SK-N-SH treated with all-trans-retinoic acid at 6 μM for 48 hours (cell line): Measurements from ENCODE around the gene PTPMT1.
A peak's percentile ranks its signal among the peaks of the same experiment; 100 is the strongest.

Experiments
- ATAC-seq: fragments of 200-7000 bp; cut with Tn5 transposase; 3 replicates; pipeline ENCODE4 v1.9.1; 2020; ENCODE audit warnings: mild to moderate bottlenecking, moderate library complexity
- ARNTL ChIP-seq: fragments of 450-650 bp; formaldehyde crosslinking; IDR thresholded peaks from 2 replicates; pipeline ENCODE4 v1.5.0; 2020; ENCODE audit warnings: low read depth, mild to moderate bottlenecking, moderate library complexity, borderline replicate concordance
- BACH2 ChIP-seq: fragments of 250-450 bp; sonication (Bioruptor Pico); IDR thresholded peaks from 2 replicates; pipeline ENCODE4 v1.9.0; 2021; ENCODE audit warnings: mild to moderate bottlenecking, borderline replicate concordance
- ESRRG ChIP-seq: fragments of 250-450 bp; sonication (Bioruptor Pico); IDR thresholded peaks from 2 replicates; pipeline ENCODE4 v1.6.1; 2021; ENCODE audit warnings: mild to moderate bottlenecking
- GLIS3 ChIP-seq: fragments of 250-450 bp; sonication (Bioruptor Pico); IDR thresholded peaks from 2 replicates; pipeline ENCODE4 v1.5.0; 2020; ENCODE audit warnings: mild to moderate bottlenecking, moderate library complexity
- ISL1 ChIP-seq: fragments of 250-450 bp; sonication (Bioruptor Pico); IDR thresholded peaks from 2 replicates; pipeline ENCODE4 v2.1.2; 2022; ENCODE audit warnings: mild to moderate bottlenecking, moderate library complexity
- OSR1 ChIP-seq: fragments of 250-450 bp; sonication (Bioruptor Pico); IDR thresholded peaks from 2 replicates; pipeline ENCODE4 v1.8.0; 2022; ENCODE audit warnings: moderate library complexity, mild to moderate bottlenecking, inconsistent platforms
- RARB ChIP-seq: fragments of 250-450 bp; sonication (Bioruptor Pico); IDR thresholded peaks from 2 replicates; pipeline ENCODE4 v1.8.0; 2021; ENCODE audit warnings: mild to moderate bottlenecking, moderate library complexity
- SNAI2 ChIP-seq: fragments of 250-450 bp; sonication (Bioruptor Pico); IDR thresholded peaks from 2 replicates; pipeline ENCODE4 v1.5.0; 2020; ENCODE audit warnings: mild to moderate bottlenecking, moderate library complexity
- TCF4 ChIP-seq: fragments of 250-450 bp; sonication (Bioruptor Pico); IDR thresholded peaks from 2 replicates; pipeline ENCODE4 v1.8.0; 2021; ENCODE audit warnings: mild to moderate bottlenecking, moderate library complexity, borderline replicate concordance
- TOX ChIP-seq: fragments of 250-450 bp; sonication (Bioruptor Pico); IDR thresholded peaks from 2 replicates; pipeline ENCODE4 v1.8.0; 2021; ENCODE audit warnings: mild to moderate bottlenecking, moderate library complexity, borderline replicate concordance
- ZC3H10 ChIP-seq: fragments of 250-450 bp; sonication (Bioruptor Pico); IDR thresholded peaks from 2 replicates; pipeline ENCODE4 v1.5.1; 2021; ENCODE audit warnings: mild to moderate bottlenecking, moderate library complexity
- ZFP3 ChIP-seq: fragments of 250-450 bp; sonication (Bioruptor Pico); IDR thresholded peaks from 2 replicates; pipeline ENCODE4 v1.5.0; 2020; ENCODE audit warnings: mild to moderate bottlenecking, moderate library complexity
- ZFP30 ChIP-seq: fragments of 450-650 bp; formaldehyde crosslinking; IDR thresholded peaks from 2 replicates; pipeline ENCODE4 v1.5.0; 2022; ENCODE audit warnings: mild to moderate bottlenecking, moderate library complexity
- ZNF8 ChIP-seq: fragments of 450-650 bp; formaldehyde crosslinking; IDR thresholded peaks from 2 replicates; pipeline ENCODE4 v1.5.0; 2020; ENCODE audit warnings: mild to moderate bottlenecking, moderate library complexity
- TF ChIP-seq, protein P1 (sequence below): fragments of 250-450 bp; sonication (Bioruptor Pico); IDR thresholded peaks from 2 replicates; pipeline ENCODE4 v1.5.0; 2020; ENCODE audit warnings: mild to moderate bottlenecking, moderate library complexity
- TF ChIP-seq, protein P2 (sequence below): fragments of 250-450 bp; sonication (Bioruptor Pico); IDR thresholded peaks from 2 replicates; pipeline ENCODE4 v1.5.1; 2020; ENCODE audit warnings: low read depth, mild to moderate bottlenecking, moderate library complexity
- TF ChIP-seq, protein P3 (sequence below): fragments of 250-450 bp; sonication (Bioruptor Pico); IDR thresholded peaks from 2 replicates; pipeline ENCODE4 v1.8.0; 2021; ENCODE audit warnings: low read depth, mild to moderate bottlenecking, moderate library complexity, borderline replicate concordance
- TF ChIP-seq, protein P4 (sequence below): fragments of 250-450 bp; sonication (Bioruptor Pico); IDR thresholded peaks from 2 replicates; pipeline ENCODE4 v1.5.1; 2021; ENCODE audit warnings: mild to moderate bottlenecking, moderate library complexity

Gene PTPMT1

DNA sequence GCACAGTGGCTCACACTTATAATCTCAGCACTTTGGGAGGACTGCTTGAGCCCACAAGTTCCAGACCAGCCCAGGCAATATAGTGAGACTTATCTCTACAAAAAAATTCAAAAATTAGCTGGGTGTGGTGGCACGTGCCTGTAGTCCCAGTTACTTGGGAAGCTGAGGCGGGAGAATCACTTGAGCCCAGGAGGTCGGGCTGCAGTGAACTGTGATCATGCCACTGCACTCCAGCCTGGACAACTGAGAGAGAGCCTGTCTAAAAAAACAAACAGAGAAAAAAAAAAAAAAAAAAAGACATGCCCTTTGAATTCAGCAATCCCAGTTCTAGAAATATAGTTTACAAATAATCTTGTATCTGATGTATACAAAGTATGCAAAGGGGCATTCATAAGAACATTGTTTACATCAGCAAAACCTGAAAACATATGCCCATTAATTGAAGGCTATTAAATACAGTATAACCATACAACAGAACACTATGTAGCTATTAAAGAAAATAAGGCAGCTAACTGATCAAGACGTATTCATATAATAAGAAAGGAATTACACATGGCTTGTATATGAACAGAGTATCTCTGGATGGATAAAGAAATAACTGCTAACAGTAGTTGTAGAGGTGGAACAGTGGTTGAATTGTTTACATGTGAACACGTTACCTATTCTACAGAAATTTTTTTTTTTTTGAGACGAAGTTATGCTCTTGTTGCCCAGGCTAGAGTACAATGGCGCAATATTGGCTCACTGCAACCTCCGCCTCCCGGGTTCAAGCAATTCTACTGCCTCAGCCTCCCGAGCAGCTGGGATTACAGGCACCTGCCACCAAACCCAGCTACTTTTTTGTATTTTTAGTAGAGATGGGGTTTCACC lies 48.2 kb upstream of the PTPMT1 start (continued):
- no peak for TF ChIP-seq ZFP3 (CRISPR knock-in tag)
- TF ChIP-seq, all 23 proteins: peak for 0

DNA sequence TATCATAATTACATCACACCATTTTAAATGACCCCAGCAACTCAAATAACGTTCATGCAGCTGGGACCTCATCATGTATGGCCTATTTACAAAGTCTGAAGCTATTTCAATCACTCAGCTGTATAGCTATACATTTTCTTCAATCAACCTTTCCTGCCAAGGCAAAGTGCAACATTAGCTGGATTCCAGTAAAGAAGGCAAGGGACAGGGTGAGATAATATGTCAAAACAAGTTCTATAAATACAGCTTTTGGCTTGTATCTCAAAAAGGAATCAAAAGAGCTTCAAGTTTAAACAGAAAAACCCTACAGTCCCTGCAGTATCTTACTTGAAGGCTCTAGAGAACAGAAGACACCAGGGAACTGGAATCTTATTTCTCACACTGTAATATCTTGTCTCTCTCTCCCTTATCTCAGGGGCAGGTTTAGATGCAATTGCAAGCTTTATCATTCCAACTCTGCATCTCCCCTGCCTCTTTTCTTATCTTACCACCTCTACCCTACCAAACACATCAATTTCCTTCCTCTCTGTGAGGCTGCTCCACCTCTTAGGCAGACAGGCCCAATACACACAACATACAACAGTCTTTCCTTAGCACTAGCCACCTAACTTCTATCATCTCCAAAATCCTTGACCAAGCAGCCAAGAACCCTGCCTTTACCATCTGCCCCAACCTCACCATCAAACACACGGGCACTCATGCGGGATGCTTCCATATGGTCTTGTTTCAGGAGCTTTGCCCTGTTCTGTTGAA lies 47.0 kb upstream of the PTPMT1 start:
- TF ChIP-seq ZFP30 (no peak), BACH2 (CRISPR knock-in tag) (no peak), TOX (CRISPR knock-in tag) (no peak), SNAI2 (CRISPR knock-in tag) (no peak), ISL1 (CRISPR knock-in tag) (no peak), RARB (no peak), ESRRG (CRISPR knock-in tag) (no peak), TCF4 (no peak), ARNTL (CRISPR knock-in tag) (no peak), ZC3H10 (CRISPR knock-in tag) (no peak), ZNF8 (CRISPR knock-in tag) (no peak), GLIS3 (no peak), OSR1 (no peak), ZFP3 (CRISPR knock-in tag) (no peak)
- TF ChIP-seq, protein P1, sequence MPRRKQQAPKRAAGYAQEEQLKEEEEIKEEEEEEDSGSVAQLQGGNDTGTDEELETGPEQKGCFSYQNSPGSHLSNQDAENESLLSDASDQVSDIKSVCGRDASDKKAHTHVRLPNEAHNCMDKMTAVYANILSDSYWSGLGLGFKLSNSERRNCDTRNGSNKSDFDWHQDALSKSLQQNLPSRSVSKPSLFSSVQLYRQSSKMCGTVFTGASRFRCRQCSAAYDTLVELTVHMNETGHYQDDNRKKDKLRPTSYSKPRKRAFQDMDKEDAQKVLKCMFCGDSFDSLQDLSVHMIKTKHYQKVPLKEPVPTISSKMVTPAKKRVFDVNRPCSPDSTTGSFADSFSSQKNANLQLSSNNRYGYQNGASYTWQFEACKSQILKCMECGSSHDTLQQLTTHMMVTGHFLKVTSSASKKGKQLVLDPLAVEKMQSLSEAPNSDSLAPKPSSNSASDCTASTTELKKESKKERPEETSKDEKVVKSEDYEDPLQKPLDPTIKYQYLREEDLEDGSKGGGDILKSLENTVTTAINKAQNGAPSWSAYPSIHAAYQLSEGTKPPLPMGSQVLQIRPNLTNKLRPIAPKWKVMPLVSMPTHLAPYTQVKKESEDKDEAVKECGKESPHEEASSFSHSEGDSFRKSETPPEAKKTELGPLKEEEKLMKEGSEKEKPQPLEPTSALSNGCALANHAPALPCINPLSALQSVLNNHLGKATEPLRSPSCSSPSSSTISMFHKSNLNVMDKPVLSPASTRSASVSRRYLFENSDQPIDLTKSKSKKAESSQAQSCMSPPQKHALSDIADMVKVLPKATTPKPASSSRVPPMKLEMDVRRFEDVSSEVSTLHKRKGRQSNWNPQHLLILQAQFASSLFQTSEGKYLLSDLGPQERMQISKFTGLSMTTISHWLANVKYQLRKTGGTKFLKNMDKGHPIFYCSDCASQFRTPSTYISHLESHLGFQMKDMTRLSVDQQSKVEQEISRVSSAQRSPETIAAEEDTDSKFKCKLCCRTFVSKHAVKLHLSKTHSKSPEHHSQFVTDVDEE (CRISPR knock-in tag) = no peak
- TF ChIP-seq, protein P2, sequence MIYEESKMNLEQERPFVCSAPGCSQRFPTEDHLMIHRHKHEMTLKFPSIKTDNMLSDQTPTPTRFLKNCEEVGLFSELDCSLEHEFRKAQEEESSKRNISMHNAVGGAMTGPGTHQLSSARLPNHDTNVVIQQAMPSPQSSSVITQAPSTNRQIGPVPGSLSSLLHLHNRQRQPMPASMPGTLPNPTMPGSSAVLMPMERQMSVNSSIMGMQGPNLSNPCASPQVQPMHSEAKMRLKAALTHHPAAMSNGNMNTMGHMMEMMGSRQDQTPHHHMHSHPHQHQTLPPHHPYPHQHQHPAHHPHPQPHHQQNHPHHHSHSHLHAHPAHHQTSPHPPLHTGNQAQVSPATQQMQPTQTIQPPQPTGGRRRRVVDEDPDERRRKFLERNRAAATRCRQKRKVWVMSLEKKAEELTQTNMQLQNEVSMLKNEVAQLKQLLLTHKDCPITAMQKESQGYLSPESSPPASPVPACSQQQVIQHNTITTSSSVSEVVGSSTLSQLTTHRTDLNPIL (CRISPR knock-in tag) = no peak
- TF ChIP-seq, protein P3, sequence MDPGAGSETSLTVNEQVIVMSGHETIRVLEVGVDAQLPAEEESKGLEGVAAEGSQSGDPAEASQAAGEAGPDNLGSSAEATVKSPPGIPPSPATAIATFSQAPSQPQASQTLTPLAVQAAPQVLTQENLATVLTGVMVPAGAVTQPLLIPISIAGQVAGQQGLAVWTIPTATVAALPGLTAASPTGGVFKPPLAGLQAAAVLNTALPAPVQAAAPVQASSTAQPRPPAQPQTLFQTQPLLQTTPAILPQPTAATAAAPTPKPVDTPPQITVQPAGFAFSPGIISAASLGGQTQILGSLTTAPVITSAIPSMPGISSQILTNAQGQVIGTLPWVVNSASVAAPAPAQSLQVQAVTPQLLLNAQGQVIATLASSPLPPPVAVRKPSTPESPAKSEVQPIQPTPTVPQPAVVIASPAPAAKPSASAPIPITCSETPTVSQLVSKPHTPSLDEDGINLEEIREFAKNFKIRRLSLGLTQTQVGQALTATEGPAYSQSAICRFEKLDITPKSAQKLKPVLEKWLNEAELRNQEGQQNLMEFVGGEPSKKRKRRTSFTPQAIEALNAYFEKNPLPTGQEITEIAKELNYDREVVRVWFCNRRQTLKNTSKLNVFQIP (CRISPR knock-in tag) = no peak
- TF ChIP-seq, protein P4, sequence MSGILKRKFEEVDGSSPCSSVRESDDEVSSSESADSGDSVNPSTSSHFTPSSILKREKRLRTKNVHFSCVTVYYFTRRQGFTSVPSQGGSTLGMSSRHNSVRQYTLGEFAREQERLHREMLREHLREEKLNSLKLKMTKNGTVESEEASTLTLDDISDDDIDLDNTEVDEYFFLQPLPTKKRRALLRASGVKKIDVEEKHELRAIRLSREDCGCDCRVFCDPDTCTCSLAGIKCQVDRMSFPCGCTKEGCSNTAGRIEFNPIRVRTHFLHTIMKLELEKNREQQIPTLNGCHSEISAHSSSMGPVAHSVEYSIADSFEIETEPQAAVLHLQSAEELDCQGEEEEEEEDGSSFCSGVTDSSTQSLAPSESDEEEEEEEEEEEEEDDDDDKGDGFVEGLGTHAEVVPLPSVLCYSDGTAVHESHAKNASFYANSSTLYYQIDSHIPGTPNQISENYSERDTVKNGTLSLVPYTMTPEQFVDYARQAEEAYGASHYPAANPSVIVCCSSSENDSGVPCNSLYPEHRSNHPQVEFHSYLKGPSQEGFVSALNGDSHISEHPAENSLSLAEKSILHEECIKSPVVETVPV (CRISPR knock-in tag) = no peak
- ATAC-seq = no peak; the same call in 2 of the 3 replicates

DNA sequence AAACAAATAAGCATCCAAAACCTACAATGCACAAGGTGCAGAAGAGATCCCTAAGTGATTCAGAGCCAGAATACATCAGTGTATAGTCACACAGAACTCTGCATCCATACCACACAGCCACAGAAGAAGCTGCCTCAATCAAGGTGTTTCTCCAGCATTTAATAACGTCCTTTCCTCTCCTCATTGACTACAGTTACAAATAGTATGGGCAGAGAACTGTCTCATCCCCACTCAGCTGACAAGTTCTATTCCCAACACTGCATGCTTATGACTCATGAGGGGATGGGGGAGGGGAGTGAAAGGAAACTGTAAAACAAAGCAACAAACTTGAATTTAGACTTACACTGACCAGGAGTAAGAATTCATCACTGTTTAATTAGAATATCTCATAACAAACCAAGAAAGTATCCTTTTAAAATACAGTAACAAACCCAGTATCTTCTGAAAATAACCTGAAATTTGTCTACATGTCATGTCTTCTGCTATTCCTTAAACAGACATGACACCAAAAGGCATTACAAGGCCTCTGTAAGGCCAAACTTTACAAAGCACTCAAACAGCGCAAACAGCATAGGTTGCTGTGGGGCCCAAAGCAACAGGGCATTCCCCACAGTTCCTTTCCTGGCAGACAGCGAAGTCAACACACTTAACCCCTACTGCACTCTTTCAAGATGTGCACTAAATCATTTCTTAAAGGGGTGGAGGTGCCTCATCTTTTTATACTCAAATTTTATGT lies 41.7 kb upstream of the PTPMT1 start:
- peak; percentile 85 for ATAC-seq
- TF ChIP-seq, protein P2 (CRISPR knock-in tag) = no peak
- no peak for TF ChIP-seq ZFP3 (CRISPR knock-in tag)
